Kidney epithelial cell (primary cell): ENCODE measurements around the gene CKAP2. TPM values are rescaled to one million over a fixed set of nuclear protein-coding genes. Genes with fewer than 3 reads are reported as not detected.
"Not testable (repeated sequence)": the region's sequence is repeated elsewhere in the genome, so short reads cannot be mapped to it uniquely, and the experiment has no call there.

Experiments used
- DNase-seq: peaks from one replicate; pipeline ENCODE4 v3.0.0-alpha.2; 2010; ENCODE audit warnings: low read depth
- H3K27me3 ChIP-seq: 2 replicates; pipeline ENCODE4 v1.6.0; 2011; ENCODE audit warnings: low read length; ENCODE audit not compliant: control insufficient read depth, insufficient read depth
- H3K36me3 ChIP-seq: 2 replicates; pipeline ENCODE4 v1.5.1; 2011; ENCODE audit warnings: low read length; ENCODE audit not compliant: control insufficient read depth, insufficient read depth
- H3K4me3 ChIP-seq: 2 replicates; pipeline ENCODE4 v1.5.1; 2011; ENCODE audit warnings: low read depth, mild to moderate bottlenecking, control low read depth, low read length
- total RNA-seq: library from RNA; depleted of rRNA; stranded (reverse); fragments of >200 nt; gene quantifications from 2 replicates; pipeline ENCODE4 v1.2.3, GENCODE V29; 2015

CKAP2 gene
- total RNA-seq, 1 donor from 2014 or later: 21.9 TPM

DNA sequence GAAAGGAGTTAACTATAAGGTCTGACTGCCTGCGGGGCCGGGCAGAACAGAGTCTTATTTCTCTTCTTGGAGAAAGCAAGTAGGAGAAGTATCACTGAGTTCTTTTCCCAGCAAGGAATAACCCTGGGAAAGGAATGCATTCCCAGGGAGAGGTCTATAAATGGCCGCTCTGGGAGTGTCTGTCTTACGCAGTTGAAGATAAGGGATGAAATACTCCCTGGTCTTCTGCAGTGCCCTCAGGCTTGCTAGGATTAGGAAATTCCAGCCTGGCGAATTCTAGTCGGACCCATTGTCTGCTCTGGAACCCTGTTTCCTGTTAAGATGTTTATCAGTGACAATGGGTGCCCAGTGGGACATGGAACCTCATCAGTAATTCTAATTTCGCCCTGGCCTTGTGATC lies 47.0 kb downstream of the CKAP2 start:
- not testable (repeated sequence) for H3K27me3 ChIP-seq, DNase-seq, H3K4me3 ChIP-seq, H3K36me3 ChIP-seq

- H3K27me3 ChIP-seq, H3K4me3 ChIP-seq, DNase-seq: not testable (repeated sequence)
Measured at GRCh38 chr13:52505843-52506242, 50.6 kb downstream of the CKAP2 start.

DNA sequence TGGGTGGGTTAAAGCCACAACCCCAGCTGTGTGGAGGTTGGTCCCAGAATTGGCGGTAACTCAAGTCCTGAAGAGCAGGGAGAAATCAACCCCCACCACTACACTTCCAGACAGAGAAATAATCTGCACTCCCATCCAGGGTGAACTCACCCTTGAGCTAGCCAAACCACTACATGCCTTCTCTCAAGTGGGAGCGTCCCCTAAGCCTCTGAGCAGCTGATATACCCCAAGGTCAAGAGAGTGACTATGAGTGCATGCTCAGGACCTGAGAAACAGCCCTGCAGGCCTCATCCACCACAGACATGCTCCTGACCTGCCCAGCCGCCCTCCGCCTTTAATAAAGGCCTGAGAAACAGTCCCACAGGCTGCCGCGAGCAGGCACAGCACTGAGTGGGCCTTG lies 54.3 kb downstream of the CKAP2 start:
- not testable (repeated sequence) for H3K27me3 ChIP-seq, H3K4me3 ChIP-seq, DNase-seq, H3K36me3 ChIP-seq

More at GRCh38 chr13:52505843-52506242, 50.6 kb downstream of the CKAP2 start:
- H3K36me3 ChIP-seq: not testable (repeated sequence)

DNA sequence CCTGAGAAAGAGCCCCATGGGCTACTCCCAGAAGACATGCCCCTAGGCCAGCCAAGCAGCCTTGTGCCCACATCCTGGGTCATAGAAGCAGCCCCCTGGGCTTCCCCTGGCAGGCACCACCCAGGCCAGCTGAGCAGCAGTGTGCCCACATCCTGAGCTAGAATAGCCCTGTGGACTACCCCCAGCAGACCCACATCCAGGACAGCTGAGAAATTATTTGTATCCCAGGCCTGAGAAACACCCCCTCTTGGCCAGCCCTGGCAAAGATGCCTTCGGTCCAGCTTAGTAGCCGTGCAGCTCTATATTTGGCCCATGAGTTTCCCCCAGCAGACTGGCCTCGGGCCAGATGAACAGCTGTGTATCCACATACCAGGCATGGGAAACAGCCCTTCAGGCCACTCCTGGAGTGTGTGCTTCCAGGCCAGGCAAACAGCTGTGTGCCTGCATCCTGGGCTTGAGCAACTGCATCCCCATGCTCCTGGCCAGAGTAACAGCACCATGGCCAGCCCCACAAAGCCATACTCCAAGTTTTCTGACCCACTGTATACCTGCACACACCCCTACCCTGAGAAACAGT lies 55.0 kb downstream of the CKAP2 start:
- DNase-seq, H3K36me3 ChIP-seq, H3K27me3 ChIP-seq, H3K4me3 ChIP-seq: not testable (repeated sequence)

DNA sequence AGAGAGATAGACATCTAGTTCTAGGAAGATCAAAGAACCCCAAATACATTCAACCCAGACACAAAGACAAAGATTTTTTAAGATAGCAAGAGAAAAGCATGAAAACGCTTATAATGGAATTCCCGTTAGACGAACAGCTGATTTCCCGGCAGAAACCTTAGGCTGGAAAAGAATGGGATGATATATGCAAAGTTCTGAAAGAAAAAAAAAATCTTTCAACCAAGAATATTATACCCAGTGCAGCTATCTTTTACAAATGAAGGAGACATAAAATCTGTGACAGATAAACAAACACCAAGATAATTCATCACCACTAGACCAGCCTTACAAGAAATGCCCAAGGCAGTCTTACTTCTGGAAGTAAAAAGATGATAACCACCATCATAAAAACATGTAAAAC lies 56.3 kb downstream of the CKAP2 start:
- H3K4me3 ChIP-seq, DNase-seq, H3K36me3 ChIP-seq, H3K27me3 ChIP-seq: not testable (repeated sequence)

- not testable (repeated sequence) for H3K27me3 ChIP-seq, H3K4me3 ChIP-seq, DNase-seq, H3K36me3 ChIP-seq
Measured at GRCh38 chr13:52513957-52514596, 58.8 kb downstream of the CKAP2 start.

GRCh38 chr13:52523323-52523722 lies 68.0 kb downstream of the CKAP2 start:
- not testable (repeated sequence) for H3K27me3 ChIP-seq, H3K36me3 ChIP-seq, H3K4me3 ChIP-seq, DNase-seq

Other genes with a start within 250 kb of the CKAP2 start
- 4.1 and 4.8 TPM in 2 replicates for gene THSD1, start 49.3 kb upstream of the CKAP2 start, total RNA-seq
- gene VPS36, start 4.8 kb upstream of the CKAP2 start, total RNA-seq: 26.6 and 31.5 TPM in 2 replicates
- gene HNRNPA1L2, start 187.0 kb downstream of the CKAP2 start, total RNA-seq: 4.0 and 7.2 TPM in 2 replicates
- gene SUGT1, start 197.4 kb downstream of the CKAP2 start, total RNA-seq: 44.6 and 49.8 TPM in 2 replicates